RWPE2 (cell line): ENCODE results near the gene EXOC7.

ENCODE experiments used
- ATAC-seq: fragments of 200-7000 bp; cut with Tn5 transposase; 3 replicates; pipeline ENCODE4 v1.9.1; 2021; ENCODE audit warnings: low read depth
- DNase-seq: peaks from one replicate; pipeline ENCODE4 v3.0.0-alpha.2; 2020; ENCODE audit warnings: low spot score
- H3K27ac ChIP-seq: fragments of 450-650 bp; 2 replicates; pipeline ENCODE4 v1.5.1; 2017; ENCODE audit warnings: mild to moderate bottlenecking; ENCODE audit not compliant: poor library complexity, severe bottlenecking
- H3K27me3 ChIP-seq: fragments of 250-450 bp; sonication (Bioruptor Pico); 2 replicates; pipeline ENCODE4 v1.5.1; 2021; ENCODE audit warnings: mild to moderate bottlenecking, moderate library complexity; ENCODE audit not compliant: insufficient read depth, poor library complexity, severe bottlenecking
- H3K36me3 ChIP-seq: fragments of 250-450 bp; sonication (Bioruptor Pico); 2 replicates; pipeline ENCODE4 v1.5.1; 2020; ENCODE audit warnings: low read depth, mild to moderate bottlenecking, moderate library complexity
- H3K4me1 ChIP-seq: fragments of 250-450 bp; sonication (Bioruptor Pico); 2 replicates; pipeline ENCODE4 v1.5.1; 2021; ENCODE audit warnings: mild to moderate bottlenecking, moderate library complexity; ENCODE audit not compliant: insufficient read depth, poor library complexity, severe bottlenecking
- H3K4me3 ChIP-seq: fragments of 250-450 bp; sonication (Bioruptor Pico); 2 replicates; pipeline ENCODE4 v1.5.1; 2021; ENCODE audit warnings: mild to moderate bottlenecking, moderate library complexity; ENCODE audit not compliant: severe bottlenecking
- H3K9me3 ChIP-seq: fragments of 250-450 bp; sonication (Bioruptor Pico); 2 replicates; pipeline ENCODE4 v1.5.1; 2021; ENCODE audit warnings: mild to moderate bottlenecking, moderate library complexity; ENCODE audit not compliant: severe bottlenecking
- TF ChIP-seq, protein P1 (sequence below): fragments of 450-650 bp; IDR thresholded peaks from one replicate; pipeline ENCODE4 v1.5.1; 2017; ENCODE audit warnings: mild to moderate bottlenecking, moderate library complexity; ENCODE audit not compliant: poor library complexity, severe bottlenecking

EXOC7 gene

DNA sequence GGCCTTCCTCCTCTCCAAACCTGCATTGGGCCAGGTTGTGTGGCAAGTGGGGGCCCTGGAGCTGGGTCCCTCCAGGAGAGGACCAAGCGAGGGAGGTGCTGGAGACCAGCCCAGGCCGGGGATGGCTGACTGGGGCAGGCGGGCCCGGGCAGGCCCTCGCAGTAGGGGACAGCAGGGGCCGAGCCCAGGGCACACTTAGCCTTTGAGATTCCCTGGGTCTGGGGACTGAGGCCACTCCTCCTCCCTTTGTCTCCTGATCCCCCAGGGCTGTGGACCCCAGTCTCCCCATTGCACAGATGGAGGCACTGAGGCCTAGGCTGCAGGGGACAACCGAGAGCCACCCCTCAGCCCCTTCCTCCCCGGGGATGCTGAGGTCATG, 32.2 kb upstream of the EXOC7 start:
- TF ChIP-seq, protein P1, sequence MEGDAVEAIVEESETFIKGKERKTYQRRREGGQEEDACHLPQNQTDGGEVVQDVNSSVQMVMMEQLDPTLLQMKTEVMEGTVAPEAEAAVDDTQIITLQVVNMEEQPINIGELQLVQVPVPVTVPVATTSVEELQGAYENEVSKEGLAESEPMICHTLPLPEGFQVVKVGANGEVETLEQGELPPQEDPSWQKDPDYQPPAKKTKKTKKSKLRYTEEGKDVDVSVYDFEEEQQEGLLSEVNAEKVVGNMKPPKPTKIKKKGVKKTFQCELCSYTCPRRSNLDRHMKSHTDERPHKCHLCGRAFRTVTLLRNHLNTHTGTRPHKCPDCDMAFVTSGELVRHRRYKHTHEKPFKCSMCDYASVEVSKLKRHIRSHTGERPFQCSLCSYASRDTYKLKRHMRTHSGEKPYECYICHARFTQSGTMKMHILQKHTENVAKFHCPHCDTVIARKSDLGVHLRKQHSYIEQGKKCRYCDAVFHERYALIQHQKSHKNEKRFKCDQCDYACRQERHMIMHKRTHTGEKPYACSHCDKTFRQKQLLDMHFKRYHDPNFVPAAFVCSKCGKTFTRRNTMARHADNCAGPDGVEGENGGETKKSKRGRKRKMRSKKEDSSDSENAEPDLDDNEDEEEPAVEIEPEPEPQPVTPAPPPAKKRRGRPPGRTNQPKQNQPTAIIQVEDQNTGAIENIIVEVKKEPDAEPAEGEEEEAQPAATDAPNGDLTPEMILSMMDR = no peak
- DNase-seq = no peak
- Histone ChIP-seq H3K36me3 (no peaks in the 10 kb centered on the region), H3K27ac (no peak overlapping the region), H3K9me3 (no peaks in the 10 kb centered on the region), H3K27me3 (peaks cover 26% of the 10 kb centered on the region), H3K4me1 (peaks cover 18% of the 10 kb centered on the region), H3K4me3 (no peak overlapping the region)
- ATAC-seq = no peak

DNA sequence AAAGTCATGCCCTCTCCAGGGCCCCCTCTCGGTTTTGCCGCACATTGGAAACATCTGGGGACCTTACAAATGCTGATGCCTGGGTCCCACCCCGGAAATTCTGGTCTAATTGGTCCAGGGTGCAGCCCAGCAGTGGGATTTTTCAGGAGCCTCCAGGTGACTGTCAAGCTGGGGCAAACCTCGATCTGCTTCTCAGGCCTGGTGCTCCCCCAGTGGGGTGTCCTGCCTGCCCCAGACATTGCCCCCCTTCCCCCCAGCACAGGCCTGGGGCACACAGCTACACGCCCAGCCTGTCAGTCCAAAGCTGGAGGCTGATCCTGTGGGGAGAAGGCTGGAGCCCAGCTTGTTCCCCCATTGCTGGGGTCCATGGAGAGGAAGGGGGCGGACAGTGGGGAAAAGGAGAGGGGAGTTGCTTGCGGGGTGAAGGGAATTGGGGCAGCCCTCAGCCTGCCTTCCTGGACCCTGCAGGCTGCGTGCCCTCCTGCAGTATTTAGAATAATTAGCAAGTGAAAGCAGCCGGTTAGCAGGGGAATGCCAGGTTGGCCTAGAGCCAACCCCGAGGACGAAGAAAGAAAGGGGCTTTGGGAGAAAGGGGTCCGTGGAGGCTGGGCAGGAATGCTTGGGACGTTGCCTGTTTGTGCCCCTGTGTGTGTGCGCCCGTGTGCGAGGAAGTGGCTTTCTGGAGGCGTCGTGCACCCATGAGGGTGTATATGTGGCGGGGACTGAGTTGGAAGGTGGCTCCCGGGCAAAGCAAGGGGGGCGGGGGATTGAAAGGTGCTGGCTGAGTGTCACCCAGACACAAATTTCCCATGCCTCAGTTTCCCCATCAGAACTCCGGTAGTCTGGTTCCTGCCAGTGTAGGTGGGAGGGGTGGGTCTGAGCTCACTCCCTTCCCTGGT, 31.6 kb upstream of the EXOC7 start:
- peaks cover 18% of the 10 kb centered on the region for H3K4me1 ChIP-seq

DNA sequence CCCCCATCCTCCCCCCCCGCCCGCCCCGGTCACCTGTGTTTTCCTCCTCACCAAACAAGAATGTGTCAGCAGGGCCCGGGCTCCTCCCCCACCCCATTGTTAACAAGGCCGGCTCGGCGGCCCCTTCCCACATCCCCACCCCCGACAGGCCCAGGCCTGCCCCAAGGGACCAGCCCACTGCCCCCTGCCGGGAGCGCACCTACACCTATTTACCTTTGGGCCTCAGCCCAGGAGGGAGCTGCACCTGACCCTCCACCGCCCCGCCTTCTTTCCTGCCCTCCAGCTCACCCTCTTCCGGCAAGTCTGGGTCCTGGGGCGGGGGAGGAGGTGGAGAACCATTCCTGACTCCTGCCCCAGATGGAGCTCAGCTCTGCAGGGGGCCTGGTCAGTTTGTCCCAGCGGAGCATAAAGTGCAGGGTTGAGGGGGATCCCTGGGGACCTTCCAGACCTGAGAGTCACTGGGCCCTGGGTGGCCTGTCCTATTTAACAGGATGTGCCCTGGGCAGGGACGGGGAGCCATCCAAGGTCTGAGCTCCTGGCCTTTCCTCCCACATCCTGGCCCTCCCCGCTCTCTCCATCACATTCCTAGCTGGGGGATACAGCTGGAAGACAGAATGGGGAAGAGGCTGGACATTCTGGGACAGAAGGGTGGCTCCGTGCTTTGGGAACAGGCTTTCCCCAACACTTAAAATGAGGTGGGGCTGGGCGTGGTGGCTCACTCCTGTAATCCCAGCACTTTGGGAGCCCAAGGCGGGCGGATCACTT, 29.2 kb upstream of the EXOC7 start:
- no peaks in the 10 kb centered on the region for H3K36me3 ChIP-seq
- TF ChIP-seq, protein P1 = no peak
- DNase-seq (peak; percentile 91), ATAC-seq (peak; percentile 87)
- peaks cover 18% of the 10 kb centered on the region for H3K4me1 ChIP-seq
- no peak overlapping the region for H3K4me3 ChIP-seq
- no peaks in the 10 kb centered on the region for H3K27me3 ChIP-seq
- H3K9me3 ChIP-seq = no peaks in the 10 kb centered on the region
- H3K27ac ChIP-seq = no peak overlapping the region

More for the DNA sequence above, 31.6 kb upstream of the EXOC7 start:
- ATAC-seq (no peak), DNase-seq (no peak)
- TF ChIP-seq, protein P1 = no peak
- no peaks in the 10 kb centered on the region for H3K9me3 ChIP-seq
- no peaks in the 10 kb centered on the region for H3K36me3 ChIP-seq
- peaks cover 20% of the 10 kb centered on the region for H3K27me3 ChIP-seq
- H3K4me3 ChIP-seq = no peak overlapping the region
- no peak overlapping the region for H3K27ac ChIP-seq

DNA sequence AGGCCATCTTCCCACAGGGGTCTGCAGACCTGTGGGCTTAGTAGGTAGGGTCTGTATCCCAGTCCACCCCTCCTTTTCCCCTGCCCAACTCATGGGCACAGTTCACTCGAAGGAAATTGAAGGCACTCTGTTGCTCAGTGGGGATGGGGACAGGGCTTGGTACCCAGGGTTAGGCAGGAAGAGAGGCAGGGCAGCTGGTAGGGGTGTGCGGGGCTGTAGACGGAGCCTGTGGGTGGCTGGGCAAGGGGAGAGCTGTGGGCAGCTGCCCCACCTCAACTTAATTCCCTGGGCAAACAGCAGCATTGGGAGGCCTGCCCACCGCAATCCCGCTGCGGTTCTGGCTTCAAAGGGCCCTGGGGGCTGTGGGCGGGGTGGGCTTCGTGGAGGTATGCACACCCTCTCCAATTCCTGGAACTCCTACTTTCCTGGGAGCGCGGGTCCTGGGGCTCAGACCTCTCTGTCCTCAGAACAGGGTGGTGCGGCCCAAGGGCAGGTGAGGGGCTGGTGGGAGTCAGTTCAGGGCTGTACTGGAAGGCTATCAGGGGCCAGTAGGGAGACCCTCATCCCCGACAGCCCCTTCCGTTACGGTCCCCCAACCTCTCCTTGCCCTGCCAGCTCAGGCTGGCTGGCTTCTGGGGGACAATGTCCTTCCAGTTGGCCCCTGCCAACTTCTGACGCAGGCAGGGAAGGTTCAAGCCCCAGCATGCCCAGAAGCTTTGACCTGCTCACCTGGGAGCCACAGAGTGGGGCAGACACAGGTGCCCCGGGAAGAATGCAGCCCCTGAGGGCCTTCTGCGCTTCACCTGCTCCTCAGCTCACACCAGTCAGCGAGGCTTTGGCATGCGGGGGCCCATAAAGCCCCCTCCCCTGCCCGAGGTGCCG, 28.3 kb upstream of the EXOC7 start:
- TF ChIP-seq, protein P1 = no peak
- Histone ChIP-seq H3K4me1 (peaks cover 18% of the 10 kb centered on the region), H3K4me3 (no peak overlapping the region), H3K27me3 (no peaks in the 10 kb centered on the region), H3K36me3 (no peaks in the 10 kb centered on the region), H3K9me3 (no peaks in the 10 kb centered on the region), H3K27ac (no peak overlapping the region)
- peak; percentile 68 for ATAC-seq
- no peak for DNase-seq
